ENCODE measurements around the gene ATRN. TPM values are rescaled to one million over a fixed set of nuclear protein-coding genes. Genes with fewer than 3 reads are reported as not detected.
"Not testable (repeated sequence)": the region's sequence is repeated elsewhere in the genome, so short reads cannot be mapped to it uniquely, and the experiment has no call there.

ATRN gene
- total RNA-seq, 1 experiment from 2014 or later, result 21.6 TPM

DNA sequence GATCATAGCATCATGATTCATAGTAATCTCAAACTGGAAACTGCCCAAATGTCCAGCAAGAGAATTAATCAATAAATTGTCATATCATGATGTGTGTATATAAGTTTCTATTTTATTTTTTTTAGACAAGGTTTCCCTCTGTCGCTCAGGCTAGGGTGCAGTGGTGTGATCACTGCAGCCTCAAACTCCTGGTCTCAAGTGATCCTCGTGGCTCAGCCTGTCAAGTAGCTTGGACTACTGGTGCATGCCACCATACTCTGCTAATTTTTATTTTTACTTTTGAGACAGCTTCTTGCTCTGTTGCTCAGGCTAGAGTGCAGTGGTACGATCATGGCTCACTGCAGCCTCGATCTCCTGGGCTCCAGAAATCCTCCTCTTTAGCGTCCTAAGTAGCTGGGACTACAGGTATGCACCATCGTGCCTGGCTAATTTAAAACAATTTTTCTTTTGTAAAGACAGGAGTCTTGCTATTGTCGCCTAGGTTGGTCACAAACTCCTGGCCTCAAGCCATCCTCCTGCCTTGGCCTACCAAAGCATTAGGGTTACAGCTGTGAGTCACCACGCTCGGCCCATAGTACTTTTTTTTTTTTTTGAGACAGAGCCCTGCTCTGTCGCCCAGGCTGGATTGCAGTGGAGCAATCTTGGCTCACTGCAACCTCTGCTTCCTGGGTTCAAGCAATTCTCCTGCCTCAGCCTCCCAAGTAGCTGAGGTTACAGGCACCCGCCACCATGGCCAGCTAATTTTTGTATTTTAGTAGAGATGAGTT, 8.7 kb upstream of the ATRN start:
- no peak for DNase-seq (ENCODE audit: low spot score)

GRCh38 chr20:3464166-3464565, 6.7 kb upstream of the ATRN start:
- in situ Hi-C loops (cut with HindIII; ENCODE audit: low sequenced_read_pairs), result no loop called here
- no peak for DNase-seq (ENCODE audit: low spot score)

More for the DNA sequence above, 8.7 kb upstream of the ATRN start:
- in situ Hi-C loops (cut with HindIII; ENCODE audit: low sequenced_read_pairs), result no loop called here

- no peak for DNase-seq (ENCODE audit: low spot score)
- in situ Hi-C loops (cut with HindIII; ENCODE audit: low sequenced_read_pairs), result no loop called here
These were observed 5.5 kb upstream of the ATRN start for GRCh38 chr20:3465301-3465700.

DNA sequence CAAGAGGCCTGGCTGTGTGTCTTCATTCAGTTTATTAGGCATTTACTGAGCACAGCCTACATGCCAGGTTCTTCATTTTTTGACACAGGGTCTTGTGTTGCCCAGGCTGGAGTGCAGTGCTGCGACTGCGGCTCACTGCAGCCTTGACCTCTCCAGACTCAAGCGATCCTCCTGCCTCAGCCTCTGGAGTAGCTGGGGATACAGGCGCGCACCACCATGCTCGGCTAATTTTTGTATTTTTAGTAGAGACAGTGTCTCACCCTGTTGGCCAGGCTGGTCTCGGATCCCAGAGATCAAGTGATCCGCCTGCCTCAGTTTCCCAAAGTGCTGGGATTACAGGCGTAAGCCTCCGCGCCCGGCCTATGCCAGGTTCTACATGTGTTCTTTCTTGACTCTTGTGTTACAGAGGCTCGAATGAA, 601 bp upstream of the ATRN start:
- in situ Hi-C loops (cut with HindIII; ENCODE audit: low sequenced_read_pairs), result no loop called here
- no peak for DNase-seq (ENCODE audit: low spot score)

DNA sequence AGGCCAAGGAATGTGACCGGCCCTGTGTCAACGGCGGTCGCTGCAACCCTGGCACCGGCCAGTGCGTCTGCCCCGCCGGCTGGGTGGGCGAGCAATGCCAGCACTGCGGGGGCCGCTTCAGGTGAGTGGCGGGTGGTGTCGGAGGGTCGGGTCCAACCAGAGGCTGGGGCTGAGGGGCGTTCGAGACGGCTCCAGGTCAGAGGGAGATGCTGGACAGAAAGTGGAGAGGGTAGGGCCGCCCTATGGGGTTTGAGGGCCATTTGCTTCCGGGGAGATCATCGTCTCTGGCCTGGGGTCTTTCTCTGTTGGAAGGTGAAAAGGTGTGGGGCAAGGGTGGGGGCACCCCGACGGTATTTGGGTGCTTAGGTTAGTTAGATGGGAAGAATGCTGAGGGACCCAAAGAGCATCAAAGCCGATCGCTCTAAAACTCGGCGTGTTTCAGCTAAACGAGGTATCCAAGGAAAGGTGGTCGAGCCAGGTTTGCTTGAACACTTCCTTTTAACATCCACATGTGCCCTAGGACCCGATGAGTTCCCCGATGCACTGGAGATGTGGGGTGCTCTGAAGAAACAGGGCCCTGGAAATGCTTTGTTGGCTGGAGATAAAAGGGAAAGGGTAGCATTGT, 691 bp downstream of the ATRN start:
- no peak for DNase-seq (ENCODE audit: low spot score)
- in situ Hi-C loops (cut with HindIII; ENCODE audit: low sequenced_read_pairs), result no loop called here

DNA sequence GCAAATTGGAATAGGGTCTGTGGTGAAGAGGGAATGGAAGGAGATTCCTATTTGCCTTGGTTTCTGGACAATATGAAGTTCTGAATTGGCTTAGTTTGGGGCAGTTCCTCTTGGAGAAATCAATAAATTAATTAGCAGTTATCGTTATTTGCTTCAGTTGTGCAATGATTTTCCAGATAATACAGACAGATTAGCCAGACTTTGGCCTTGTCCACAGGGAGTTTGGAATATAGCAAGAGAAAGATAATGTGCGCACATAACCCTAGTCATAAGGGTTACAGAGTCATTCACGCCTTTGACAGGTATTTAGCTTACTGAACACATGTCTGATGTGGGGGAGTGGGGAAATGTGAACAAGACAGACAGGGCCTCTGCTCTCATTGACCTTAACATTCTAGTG, 1.3 kb downstream of the ATRN start:
- DNase-seq (ENCODE audit: low spot score), result no peak
- in situ Hi-C loops (cut with HindIII; ENCODE audit: low sequenced_read_pairs), result no loop called here

DNA sequence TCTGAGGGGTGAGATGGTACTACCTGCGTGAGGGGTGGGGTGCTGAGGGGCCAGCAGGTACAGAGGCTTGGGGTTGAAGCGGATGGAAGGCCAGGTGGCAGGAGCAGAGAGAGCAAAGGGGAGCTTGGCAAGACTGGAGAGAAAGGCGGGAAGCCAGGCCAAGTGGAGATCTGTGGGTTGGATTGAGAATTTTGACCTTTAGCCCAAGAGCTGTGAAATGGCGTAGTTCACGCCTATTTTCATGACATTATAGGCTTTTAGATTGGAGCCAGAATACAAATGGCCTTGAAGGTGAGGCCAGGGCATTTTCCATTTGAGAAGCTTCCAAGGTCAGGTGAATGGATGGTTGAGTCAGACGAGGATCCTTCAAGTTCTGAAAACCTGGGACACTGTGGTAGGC, 2.5 kb downstream of the ATRN start:
- DNase-seq (ENCODE audit: low spot score), result no peak
- in situ Hi-C loops (cut with HindIII; ENCODE audit: low sequenced_read_pairs), result no loop called here

DNA sequence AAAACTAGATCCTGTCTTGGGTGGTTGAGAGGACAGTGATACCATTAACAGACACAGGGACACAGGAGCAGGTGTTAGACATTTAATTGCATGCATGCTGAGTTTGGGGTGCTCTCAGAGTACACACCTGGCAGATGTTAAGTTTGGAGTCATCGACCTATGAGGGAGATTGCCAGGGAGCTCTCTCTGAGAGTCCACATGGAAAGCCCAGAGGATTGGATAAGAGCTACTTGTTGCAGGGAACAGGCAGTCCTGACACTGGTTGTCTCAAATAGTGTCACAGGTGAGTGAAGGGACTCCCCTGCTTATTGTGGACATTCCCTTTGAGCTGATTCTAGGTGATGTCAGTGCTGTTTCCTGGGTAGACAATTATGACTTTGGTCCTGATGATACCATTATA, 3.1 kb downstream of the ATRN start:
- in situ Hi-C loops (cut with HindIII; ENCODE audit: low sequenced_read_pairs), result no loop called here
- no peak for DNase-seq (ENCODE audit: low spot score)

GRCh38 chr20:3477003-3477860, 6.4 kb downstream of the ATRN start:
- DNase-seq (ENCODE audit: low spot score); in situ Hi-C loops (cut with HindIII; ENCODE audit: low sequenced_read_pairs): not testable (repeated sequence)

DNA sequence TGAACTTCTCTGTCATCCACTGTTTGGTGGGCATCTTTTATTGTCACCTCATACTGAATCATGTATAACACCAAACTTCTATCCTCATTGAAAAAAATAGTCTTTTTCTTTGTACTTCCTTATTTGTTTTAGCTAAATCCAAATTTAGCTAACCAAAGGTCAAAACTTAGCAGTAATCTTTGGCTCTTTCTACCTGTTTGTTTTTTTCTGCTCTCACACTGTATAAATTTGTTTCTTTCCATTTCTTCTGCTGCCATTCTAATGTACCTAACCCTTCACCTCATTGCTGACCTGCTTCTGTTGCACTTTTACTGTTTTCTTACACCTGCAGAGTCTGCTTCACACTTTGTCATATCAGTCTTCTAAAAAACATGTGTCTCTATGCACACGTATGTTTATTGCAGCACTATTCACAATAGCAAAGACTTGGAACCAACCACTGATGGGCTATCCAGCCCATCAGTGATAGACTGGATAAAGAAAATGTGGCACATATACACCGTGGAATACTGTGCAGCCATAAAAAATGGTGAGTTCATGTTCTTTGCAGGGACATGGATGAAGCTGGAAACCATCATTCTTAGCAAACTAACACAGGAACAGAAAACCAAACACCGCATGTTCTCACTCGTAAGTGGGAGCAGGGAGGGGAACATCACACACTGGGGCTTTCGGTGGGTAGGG, 7.2 kb downstream of the ATRN start:
- no peak for DNase-seq (ENCODE audit: low spot score)
- in situ Hi-C loops (cut with HindIII; ENCODE audit: low sequenced_read_pairs), result no loop called here

GRCh38 chr20:3479025-3479424, 8.2 kb downstream of the ATRN start:
- DNase-seq (ENCODE audit: low spot score), result no peak
- in situ Hi-C loops (cut with HindIII; ENCODE audit: low sequenced_read_pairs), result no loop called here

DNA sequence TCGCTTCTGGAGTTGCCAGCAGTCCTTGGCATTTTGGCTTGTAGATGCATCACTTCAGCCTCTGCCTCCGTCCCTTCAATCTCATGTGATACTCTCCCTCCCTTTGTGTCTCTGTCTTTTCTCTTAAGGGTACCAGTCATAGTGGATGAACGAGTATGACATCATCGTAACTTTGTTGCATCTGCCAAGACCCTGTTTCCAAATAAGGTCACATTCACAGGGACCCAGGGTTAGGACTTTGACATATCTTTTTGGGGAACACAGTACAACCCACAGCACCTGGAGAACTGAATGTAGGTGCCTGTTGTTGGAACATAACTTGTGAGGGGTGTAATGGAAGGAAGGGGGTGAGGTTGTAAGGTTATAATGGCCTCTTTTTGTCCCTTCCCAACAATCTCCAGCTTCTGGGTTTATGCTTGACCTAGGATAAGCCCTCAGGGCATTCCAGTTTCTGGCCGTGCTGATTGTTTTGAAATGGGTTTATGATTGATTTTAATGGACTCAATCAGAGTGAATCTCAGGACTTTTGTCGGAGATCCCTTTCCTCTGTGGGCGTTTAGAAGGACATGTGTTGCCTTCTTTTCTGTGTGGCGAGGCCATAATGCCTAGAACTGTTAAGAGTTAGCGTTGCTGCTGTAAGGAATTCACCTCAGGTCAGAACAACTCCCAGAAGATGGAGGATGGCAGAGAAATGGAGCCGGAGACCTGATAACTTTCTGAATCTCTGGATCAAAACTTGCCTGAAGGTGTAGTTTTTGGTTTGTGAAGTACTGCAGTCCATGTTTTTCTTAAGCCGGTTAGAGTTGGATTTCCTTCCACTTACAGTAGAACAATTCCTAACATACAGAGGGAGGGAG, 9.2 kb downstream of the ATRN start:
- in situ Hi-C loops (cut with HindIII; ENCODE audit: low sequenced_read_pairs), result no loop called here
- no peak for DNase-seq (ENCODE audit: low spot score)

DNA sequence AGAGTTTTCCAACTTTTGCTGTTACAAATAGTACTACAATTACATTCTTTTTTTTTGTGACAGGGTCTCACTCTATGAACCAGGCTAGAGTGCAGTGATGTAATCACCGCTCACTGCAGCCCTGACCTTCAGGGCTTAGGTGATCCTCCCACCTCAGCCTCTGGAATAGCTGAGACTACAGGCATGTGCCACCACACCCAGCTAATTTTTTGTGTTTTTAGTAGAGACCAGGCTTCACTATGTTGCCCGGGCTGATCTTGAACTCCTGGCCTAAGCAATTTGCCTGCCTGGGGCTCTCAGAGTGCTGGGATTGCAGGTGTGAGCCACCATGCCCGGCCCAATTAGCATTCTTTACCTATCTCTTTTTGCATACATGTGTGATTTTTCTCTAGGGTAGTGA, 12.5 kb downstream of the ATRN start:
- in situ Hi-C loops (cut with HindIII; ENCODE audit: low sequenced_read_pairs), result no loop called here
- DNase-seq (ENCODE audit: low spot score), result no peak

GRCh38 chr20:3483784-3484183, 13.0 kb downstream of the ATRN start:
- no peak for DNase-seq (ENCODE audit: low spot score)
- in situ Hi-C loops (cut with HindIII; ENCODE audit: low sequenced_read_pairs), result no loop called here

DNA sequence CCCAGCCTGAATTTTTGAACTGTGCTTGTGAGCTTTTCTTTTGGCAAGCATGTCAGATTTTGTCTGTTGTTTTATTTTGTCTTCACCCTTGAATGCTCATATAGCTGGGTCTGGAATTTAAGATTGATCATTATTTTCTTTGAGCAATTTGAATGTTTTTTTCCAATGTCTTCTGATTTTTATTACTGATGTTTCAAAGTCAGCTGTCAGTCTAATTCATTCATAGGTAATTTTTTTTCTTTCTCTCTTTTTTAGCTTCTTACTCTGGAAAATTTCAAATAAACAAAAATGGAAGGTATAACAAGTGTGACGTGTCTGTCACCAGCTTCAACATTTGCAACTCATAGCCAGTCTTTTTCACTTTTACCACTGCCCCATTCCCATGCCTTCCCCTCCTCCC, 15.1 kb downstream of the ATRN start:
- no peak for DNase-seq (ENCODE audit: low spot score)
- in situ Hi-C loops (cut with HindIII; ENCODE audit: low sequenced_read_pairs), result no loop called here

DNA sequence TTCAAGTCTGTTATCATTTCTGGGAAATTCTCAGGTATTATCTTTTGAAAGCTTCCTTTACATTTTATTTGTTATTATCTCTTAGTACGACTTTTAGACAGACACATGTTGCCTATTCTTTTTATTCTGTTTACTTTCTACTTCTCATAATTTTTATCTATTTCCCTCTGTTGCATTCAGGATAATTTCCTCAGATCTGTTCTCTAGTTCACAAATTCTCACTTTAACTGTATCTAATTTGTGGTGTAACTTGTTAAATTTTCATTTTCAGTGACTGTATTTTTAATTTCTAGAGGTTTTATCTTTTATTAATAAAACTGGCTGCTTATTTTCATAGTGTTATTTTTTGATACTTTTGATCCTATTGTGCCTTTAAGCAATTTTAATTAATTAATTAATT, 16.0 kb downstream of the ATRN start:
- DNase-seq (ENCODE audit: low spot score), result no peak
- in situ Hi-C loops (cut with HindIII; ENCODE audit: low sequenced_read_pairs), result no loop called here

GRCh38 chr20:3492669-3493068, 21.9 kb downstream of the ATRN start:
- in situ Hi-C loops (cut with HindIII; ENCODE audit: low sequenced_read_pairs), result no loop called here
- no peak for DNase-seq (ENCODE audit: low spot score)

GRCh38 chr20:3494218-3494617, 23.4 kb downstream of the ATRN start:
- in situ Hi-C loops (cut with HindIII; ENCODE audit: low sequenced_read_pairs), result no loop called here
- DNase-seq (ENCODE audit: low spot score), result no peak

GRCh38 chr20:3502878-3503277, 32.1 kb downstream of the ATRN start:
- in situ Hi-C loops (cut with HindIII; ENCODE audit: low sequenced_read_pairs), result no loop called here
- no peak for DNase-seq (ENCODE audit: low spot score)

Data from G401 (cell line).